ENCODE measurements around the gene CDCP1. TPM values are rescaled to one million over a fixed set of nuclear protein-coding genes. Genes with fewer than 3 reads are reported as not detected.

Gene CDCP1
- total RNA-seq, 4 donors from 2014 or later = 0.12 to 0.82 (median 0.49) TPM

GRCh38 chr3:45169125-45169904 is 23.1 kb upstream of the CDCP1 start:
- ATAC-seq (peak in 1 of 2 donors; percentile 4), DNase-seq (no peak)
- intact Hi-C loops (cut with DNase I; ENCODE audit: low total_unique reads) = loop anchor here (5.0 kb wide), 1 partner anchor 42 kb away; no protein-coding TSS in a partner anchor
- Histone ChIP-seq H3K4me1 (peaks cover 8 to 25% of the 10 kb centered on the region in 2 donors), H3K4me3 (no peak overlapping the region), H3K36me3 (no peaks in the 10 kb centered on the region), H3K9me3 (no peaks in the 10 kb centered on the region), H3K27ac (peak overlapping the region; percentile 43 to 73 (median 63)), H3K27me3 (no peaks in the 10 kb centered on the region)
- in situ Hi-C loops (cut with MboI; ENCODE audit: low sequenced_read_pairs in 4 of 4) = no loop called here
- TF ChIP-seq CTCF (IDR thresholded peaks at IDR 0.05 in 4 of 5, conservative IDR thresholded peaks at IDR 0.05 in 1 of 5) (no peak), POLR2A (IDR thresholded peaks at IDR 0.05) (no peak)

DNA sequence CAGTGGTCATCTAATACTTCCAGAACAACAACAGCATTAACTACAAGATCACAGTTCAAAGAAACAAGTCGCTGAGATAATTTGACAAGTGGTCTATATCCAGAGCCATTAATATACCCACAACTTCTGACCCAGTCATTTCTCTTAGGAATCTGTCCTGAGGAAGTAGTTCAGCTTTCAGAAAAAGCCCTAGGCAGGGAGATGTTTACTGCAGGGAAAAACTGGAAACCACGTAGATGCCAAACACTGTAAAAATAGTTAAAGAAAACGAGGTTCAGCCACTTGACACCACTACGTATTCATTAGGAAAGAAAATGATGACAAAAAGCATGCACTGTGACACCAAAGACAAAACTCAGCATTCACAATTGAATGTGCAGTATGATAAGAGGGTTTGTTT is 22.3 kb upstream of the CDCP1 start:
- peaks cover 8 to 30% of the 10 kb centered on the region in 2 donors for H3K4me1 ChIP-seq
- H3K36me3 ChIP-seq = no peaks in the 10 kb centered on the region
- TF ChIP-seq CTCF (IDR thresholded peaks at IDR 0.05 in 4 of 5, conservative IDR thresholded peaks at IDR 0.05 in 1 of 5) = no peak
- no peak for TF ChIP-seq POLR2A (IDR thresholded peaks at IDR 0.05)
- intact Hi-C loops (cut with DNase I; ENCODE audit: low total_unique reads) = loop anchor here (5.0 kb wide), 1 partner anchor 41 kb away; no protein-coding TSS in a partner anchor
- H3K27me3 ChIP-seq = no peaks in the 10 kb centered on the region
- H3K27ac ChIP-seq = peak overlapping the region in 1 of 4 donors; percentile 76
- ATAC-seq (no peak), DNase-seq (no peak)
- H3K4me3 ChIP-seq = no peak overlapping the region
- no peaks in the 10 kb centered on the region for H3K9me3 ChIP-seq
- in situ Hi-C loops (cut with MboI; ENCODE audit: low sequenced_read_pairs in 4 of 4) = no loop called here

DNA sequence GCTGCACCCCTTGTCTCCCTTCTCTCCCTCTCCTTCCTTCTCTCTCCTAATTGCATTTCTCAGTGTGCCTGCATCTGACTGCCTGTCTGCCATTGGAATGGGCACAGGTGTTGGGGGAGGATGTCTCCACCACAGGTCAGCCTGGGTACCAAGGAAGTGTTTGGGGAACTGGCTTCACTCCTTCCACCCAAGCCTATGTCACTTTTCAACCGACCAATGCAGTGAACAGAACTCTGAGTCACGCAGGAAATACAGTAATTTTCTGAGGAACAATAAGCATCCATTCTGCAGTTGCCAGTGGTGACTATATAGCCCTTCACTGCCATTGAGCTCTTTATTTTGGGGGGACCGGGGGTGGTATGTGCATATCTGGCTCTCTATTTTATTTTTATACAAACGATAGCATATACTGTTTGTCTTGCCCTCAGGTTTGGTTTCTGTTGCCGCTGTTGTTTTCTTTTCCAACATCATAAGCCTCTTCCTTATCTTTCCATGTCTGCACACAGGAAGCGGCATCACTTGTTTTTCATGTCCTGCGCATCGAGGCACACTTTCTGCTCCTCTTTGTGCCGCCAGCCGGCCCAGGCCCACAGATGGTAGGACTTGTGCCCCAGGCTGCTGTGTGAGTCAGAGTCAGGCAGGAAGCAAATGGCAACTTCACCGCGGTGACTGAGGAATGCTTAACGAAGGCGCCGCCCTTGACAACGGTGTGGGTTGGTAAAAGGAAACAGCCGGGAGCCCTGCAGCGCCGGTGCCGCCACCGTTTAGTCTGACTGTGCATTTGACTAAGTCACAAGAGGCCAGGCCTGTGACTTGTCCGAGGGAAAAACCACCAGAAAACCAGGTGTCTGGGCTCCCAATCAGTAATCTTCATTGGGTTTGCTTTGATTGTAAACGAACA is 21.1 kb upstream of the CDCP1 start:
- intact Hi-C loops (cut with DNase I; ENCODE audit: low total_unique reads) (loop anchor here (5.0 kb wide), 1 partner anchor 40 kb away; no protein-coding TSS in a partner anchor), in situ Hi-C loops (cut with MboI; ENCODE audit: low sequenced_read_pairs in 4 of 4) (no loop called here)
- TF ChIP-seq CTCF (IDR thresholded peaks at IDR 0.05 in 4 of 5, conservative IDR thresholded peaks at IDR 0.05 in 1 of 5) (no peak), POLR2A (IDR thresholded peaks at IDR 0.05) (peak in 1 of 2 donors; percentile 10)
- Histone ChIP-seq H3K4me3 (no peak overlapping the region), H3K27ac (peak overlapping the region in 3 of 4 donors; percentile 60 to 76 (median 66)), H3K9me3 (no peaks in the 10 kb centered on the region), H3K4me1 (peaks cover 8 to 30% of the 10 kb centered on the region in 2 donors), H3K36me3 (no peaks in the 10 kb centered on the region), H3K27me3 (no peaks in the 10 kb centered on the region)
- DNase-seq (peak; percentile 91 to 92), ATAC-seq (peak; percentile 82 to 95)

- DNase-seq (no peak), ATAC-seq (no peak)
- no peak for TF ChIP-seq CTCF (IDR thresholded peaks at IDR 0.05 in 4 of 5, conservative IDR thresholded peaks at IDR 0.05 in 1 of 5)
- TF ChIP-seq POLR2A (IDR thresholded peaks at IDR 0.05) = no peak
- Histone ChIP-seq H3K9me3 (no peaks in the 10 kb centered on the region), H3K36me3 (no peaks in the 10 kb centered on the region), H3K27me3 (no peaks in the 10 kb centered on the region), H3K4me1 (peaks cover 8 to 30% of the 10 kb centered on the region in 2 donors), H3K4me3 (no peak overlapping the region), H3K27ac (no peak overlapping the region)
- in situ Hi-C loops (cut with MboI; ENCODE audit: low sequenced_read_pairs in 4 of 4) = no loop called here
- intact Hi-C loops (cut with DNase I; ENCODE audit: low total_unique reads) = loop anchor here (5.0 kb wide), 1 partner anchor 39 kb away; no protein-coding TSS in a partner anchor
Observed at GRCh38 chr3:45166321-45166879, 20.2 kb upstream of the CDCP1 start.

Measured in gastrocnemius medialis (tissue), 4 donors.